SK-N-SH (cell line): ENCODE results near the gene WIPI1. TPM values are rescaled to one million over a fixed set of nuclear protein-coding genes. Genes with fewer than 3 reads are reported as not detected.

Experiments
- CTCF ChIA-PET: fragments of 300-600, 350-600 bp; formaldehyde crosslinking; extraction: SDS; loops from one replicate; lab custom pipeline; 2021; lab: Yijun Ruan, JAX
- POLR2A ChIA-PET: fragments of 350-600 bp; sonication (Branson Sonifier 250); formaldehyde crosslinking; extraction: SDS; loops from one replicate; lab custom pipeline; 2020; ENCODE audit warnings: antibody characterized with exemption, inconsistent platforms; lab: Yijun Ruan, JAX
- DNase-seq: peaks from one replicate; pipeline ENCODE4 v3.0.0; 2012
- H2AFZ ChIP-seq: fragments of 200-600 bp; sonication (generic); 2 replicates; pipeline ENCODE4 v1.8.1; 2016; ENCODE audit warnings: antibody characterized with exemption, mild to moderate bottlenecking, low read depth
- H3F3A ChIP-seq: fragments of 200-600 bp; sonication (generic); replicated peaks from 2 replicates; pipeline ENCODE3; 2016; ENCODE audit warnings: antibody characterized with exemption, mild to moderate bottlenecking; ENCODE audit not compliant: insufficient read depth
- H3K27ac ChIP-seq, 2 experiments: fragments of 200-500 bp in 1 of 2; fragments of 200-600 bp in 1 of 2; sonication (Bioruptor generic) in 1 of 2; sonication (generic), shearing (Covaris generic) in 1 of 2; 2 replicates each; pipeline versions ENCODE4 v1.5.1 to v1.6.1; 2014 to 2016; ENCODE audit warnings: low read depth in 2 of 2, inconsistent platforms in 1 of 2, low read length in 1 of 2, mild to moderate bottlenecking in 1 of 2, mixed read lengths in 1 of 2
- H3K27me3 ChIP-seq: fragments of 200-600 bp; sonication (generic), shearing (Covaris generic); 2 replicates; pipeline ENCODE4 v1.6.1; 2016; ENCODE audit warnings: mixed run types; ENCODE audit not compliant: insufficient read depth
- H3K36me3 ChIP-seq, 2 experiments: fragments of 200-500 bp in 1 of 2; fragments of 200-600 bp in 1 of 2; sonication (Bioruptor generic) in 1 of 2; sonication (generic) in 1 of 2; replicated peaks in 1 of 2; 2 replicates each; pipeline versions ENCODE3 to v1.5.1; 2014 to 2016; ENCODE audit warnings: low read length in 1 of 2, mild to moderate bottlenecking in 1 of 2; ENCODE audit not compliant: insufficient read depth in 2 of 2, control insufficient read depth in 1 of 2
- H3K4me1 ChIP-seq, 2 experiments: fragments of 200-500 bp in 1 of 2; fragments of 200-600 bp in 1 of 2; sonication (Bioruptor generic) in 1 of 2; sonication (generic), shearing (Covaris generic) in 1 of 2; 2 replicates each; pipeline versions ENCODE4 v1.5.1 to v1.6.1; 2014 to 2016; ENCODE audit warnings: low read depth in 1 of 2, low read length in 1 of 2, mixed run types in 1 of 2; ENCODE audit not compliant: insufficient read depth in 2 of 2, control insufficient read depth in 1 of 2
- H3K4me2 ChIP-seq: fragments of 200-600 bp; sonication (generic), shearing (Covaris generic); 2 replicates; pipeline ENCODE4 v1.6.1; 2017; ENCODE audit warnings: mixed run types
- H3K4me3 ChIP-seq, 2 experiments: fragments of 200-500 bp in 1 of 2; fragments of 200-600 bp in 1 of 2; sonication (Bioruptor generic) in 1 of 2; sonication (generic), shearing (Covaris generic) in 1 of 2; 2 replicates each; pipeline versions ENCODE4 v1.5.1 to v1.8.1; 2014 to 2016; ENCODE audit warnings: low read depth in 2 of 2, inconsistent platforms in 1 of 2, low read length in 1 of 2, mild to moderate bottlenecking in 1 of 2, mixed read lengths in 1 of 2, moderate library complexity in 1 of 2
- H3K79me2 ChIP-seq: fragments of 200-600 bp; sonication (generic); 2 replicates; pipeline ENCODE4 v1.8.1; 2017; ENCODE audit warnings: mild to moderate bottlenecking; ENCODE audit not compliant: insufficient read depth
- H3K9ac ChIP-seq: fragments of 200-600 bp; sonication (generic); 2 replicates; pipeline ENCODE4 v1.6.1; 2017; ENCODE audit warnings: mixed run types
- H3K9me2 ChIP-seq: fragments of 200-600 bp; sonication (generic); 2 replicates; pipeline ENCODE4 v1.6.1; 2017; ENCODE audit warnings: mixed run types
- H3K9me3 ChIP-seq: fragments of 200-600 bp; sonication (generic); 2 replicates; pipeline ENCODE4 v1.6.1; 2017; ENCODE audit warnings: mixed run types, mild to moderate bottlenecking, moderate library complexity
- H4K20me1 ChIP-seq: fragments of 200-600 bp; sonication (generic); 2 replicates; pipeline ENCODE4 v1.6.1; 2017; ENCODE audit warnings: mild to moderate bottlenecking, mixed run types; ENCODE audit not compliant: insufficient read depth
- CHD2 ChIP-seq: fragments of 150-350 bp; IDR thresholded peaks from 2 replicates; pipeline ENCODE4 v1.6.1; 2018; ENCODE audit warnings: low read length; ENCODE audit not compliant: partially characterized antibody
- CTCF ChIP-seq: fragments of 200-600 bp; sonication (generic); IDR thresholded peaks from 2 replicates; pipeline ENCODE4 v1.6.1; 2017; ENCODE audit warnings: antibody characterized with exemption, mild to moderate bottlenecking, moderate library complexity
- ELF1 ChIP-seq: IDR thresholded peaks from 2 replicates; pipeline ENCODE4 v1.4.0; 2012
- EP300 ChIP-seq, 2 experiments: IDR thresholded peaks; 2 replicates each; pipeline versions ENCODE4 v1.4.0 to v1.6.1; 2012; ENCODE audit warnings: borderline replicate concordance in 1 of 2, low read depth in 1 of 2, low read length in 1 of 2
- EZH2phosphoT487 ChIP-seq: fragments of 200-600 bp; sonication (generic); IDR thresholded peaks from 2 replicates; pipeline ENCODE4 v1.6.1; 2017; ENCODE audit warnings: low read depth, mixed run types, mild to moderate bottlenecking, antibody characterized with exemption, moderate library complexity, borderline replicate concordance
- FOSL2 ChIP-seq: IDR thresholded peaks from 2 replicates; pipeline ENCODE4 v1.4.0; 2012; ENCODE audit warnings: low read depth, mild to moderate bottlenecking, moderate library complexity, borderline replicate concordance
- FOXJ3 ChIP-seq: sonication (generic); formaldehyde crosslinking; IDR thresholded peaks from 2 replicates; pipeline ENCODE4 v1.5.1; 2020; ENCODE audit warnings: mild to moderate bottlenecking, missing genetic modification reagents
- GABPA ChIP-seq: IDR thresholded peaks from 2 replicates; pipeline ENCODE4 v1.4.0; 2012; ENCODE audit warnings: low read depth, mild to moderate bottlenecking
- JUND ChIP-seq: IDR thresholded peaks from 2 replicates; pipeline ENCODE4 v1.4.0; 2012
- MXI1 ChIP-seq: IDR thresholded peaks from 2 replicates; pipeline ENCODE4 v1.6.1; 2012; ENCODE audit warnings: mild to moderate bottlenecking, low read depth, low read length, improper control_type of control experiment
- NFIC ChIP-seq: IDR thresholded peaks from 2 replicates; pipeline ENCODE4 v1.4.0; 2012; ENCODE audit warnings: borderline replicate concordance
- NRF1 ChIP-seq: IDR thresholded peaks from 2 replicates; pipeline ENCODE4 v1.6.1; 2012; ENCODE audit warnings: low read depth, mild to moderate bottlenecking, low read length
- RAD21 ChIP-seq: IDR thresholded peaks from 2 replicates; pipeline ENCODE4 v1.6.1; 2012; ENCODE audit warnings: mild to moderate bottlenecking, low read length
- RCOR1 ChIP-seq: fragments of 150-350 bp; IDR thresholded peaks from 2 replicates; pipeline ENCODE4 v1.6.1; 2017; ENCODE audit warnings: antibody characterized with exemption, low read length
- RFX5 ChIP-seq: IDR thresholded peaks from 2 replicates; pipeline ENCODE4 v1.6.1; 2012; ENCODE audit warnings: mild to moderate bottlenecking, improper control_type of control experiment, low read length
- TCF12 ChIP-seq: IDR thresholded peaks from 2 replicates; pipeline ENCODE4 v1.4.0; 2012
- USF2 ChIP-seq: fragments of 150-350 bp; IDR thresholded peaks from 2 replicates; pipeline ENCODE4 v1.6.1; 2017; ENCODE audit warnings: antibody characterized with exemption, low read length, low read depth, borderline replicate concordance
- YY1 ChIP-seq: IDR thresholded peaks from 2 replicates; pipeline ENCODE4 v1.4.0; 2012; ENCODE audit warnings: low read depth, mild to moderate bottlenecking
- WGBS: methylation state at CpG from one replicate; pipeline ENCODE4 v1.1.6; 2017; ENCODE audit warnings: low lambda C conversion rate; 5-methylcytosine and 5-hydroxymethylcytosine counted together
- polyA plus RNA-seq, 3 experiments: library from polyadenylated mRNA; depleted of rRNA; stranded (reverse); fragments of >200 nt; gene quantifications; 2 replicates each; pipeline ENCODE4 v1.2.3, GENCODE V29; 2012
- TF ChIP-seq, protein P1 (sequence below): IDR thresholded peaks from 2 replicates; pipeline ENCODE4; 2012
- TF ChIP-seq, protein P2 (sequence below): IDR thresholded peaks from 2 replicates; pipeline ENCODE4 v1.6.1; 2012; ENCODE audit warnings: mild to moderate bottlenecking, low read depth, low read length, moderate library complexity

Gene WIPI1
- polyA plus RNA-seq, 1 of the 3 experiments (the other 2 are of a cell fraction) = 52.7 TPM

DNA sequence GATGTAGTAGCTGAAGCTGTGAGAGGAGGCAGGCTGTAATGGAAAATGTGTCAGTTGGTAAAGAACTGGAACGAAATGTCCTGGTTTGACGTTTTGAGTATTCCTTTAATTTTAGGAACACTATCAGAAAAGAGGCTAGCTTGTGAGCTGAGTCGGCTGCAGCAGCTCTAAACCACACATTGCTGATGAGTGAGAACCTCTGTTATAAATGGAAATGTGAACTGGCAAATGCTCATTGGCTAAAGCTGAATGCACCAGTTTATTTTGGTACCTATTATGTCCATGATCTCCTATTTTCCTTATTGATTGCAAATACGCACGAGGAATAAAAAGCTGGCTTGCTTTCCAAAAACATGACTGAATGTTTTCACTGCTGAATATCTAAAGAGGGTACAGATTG lies 11.0 kb upstream of the WIPI1 start:
- H3K4me1 ChIP-seq = no peaks in the 10 kb centered on the region
- no peaks in the 10 kb centered on the region for H3K36me3 ChIP-seq
- 39% methylated on average over 5 of the region's 5 CpGs for WGBS
- no peak for DNase-seq
- no peak overlapping the region for H3K9ac ChIP-seq
- H4K20me1 ChIP-seq = no peaks in the 10 kb centered on the region
- H2AFZ ChIP-seq = no peak overlapping the region; the same call in 1 of the 2 replicates
- no peaks in the 10 kb centered on the region for H3F3A ChIP-seq
- TF ChIP-seq CTCF (no peak), ELF1 (no peak), USF2 (no peak), RFX5 (no peak), FOXJ3 (CRISPR knock-in tag) (no peak), EP300 (IDR thresholded peaks at IDR 0.05; ENCODE audit: borderline replicate concordance in 1 of 2, low read depth in 1 of 2, low read length in 1 of 2) (no peak), JUND (no peak), YY1 (no peak), RCOR1 (no peak), RAD21 (no peak), GABPA (no peak), TCF12 (no peak), CHD2 (no peak), NFIC (no peak), EZH2phosphoT487 (no peak), MXI1 (no peak), NRF1 (no peak), FOSL2 (no peak)
- TF ChIP-seq, protein P1, sequence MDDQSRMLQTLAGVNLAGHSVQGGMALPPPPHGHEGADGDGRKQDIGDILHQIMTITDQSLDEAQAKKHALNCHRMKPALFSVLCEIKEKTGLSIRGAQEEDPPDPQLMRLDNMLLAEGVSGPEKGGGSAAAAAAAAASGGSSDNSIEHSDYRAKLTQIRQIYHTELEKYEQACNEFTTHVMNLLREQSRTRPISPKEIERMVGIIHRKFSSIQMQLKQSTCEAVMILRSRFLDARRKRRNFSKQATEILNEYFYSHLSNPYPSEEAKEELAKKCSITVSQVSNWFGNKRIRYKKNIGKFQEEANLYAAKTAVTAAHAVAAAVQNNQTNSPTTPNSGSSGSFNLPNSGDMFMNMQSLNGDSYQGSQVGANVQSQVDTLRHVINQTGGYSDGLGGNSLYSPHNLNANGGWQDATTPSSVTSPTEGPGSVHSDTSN = no peak
- TF ChIP-seq, protein P2, sequence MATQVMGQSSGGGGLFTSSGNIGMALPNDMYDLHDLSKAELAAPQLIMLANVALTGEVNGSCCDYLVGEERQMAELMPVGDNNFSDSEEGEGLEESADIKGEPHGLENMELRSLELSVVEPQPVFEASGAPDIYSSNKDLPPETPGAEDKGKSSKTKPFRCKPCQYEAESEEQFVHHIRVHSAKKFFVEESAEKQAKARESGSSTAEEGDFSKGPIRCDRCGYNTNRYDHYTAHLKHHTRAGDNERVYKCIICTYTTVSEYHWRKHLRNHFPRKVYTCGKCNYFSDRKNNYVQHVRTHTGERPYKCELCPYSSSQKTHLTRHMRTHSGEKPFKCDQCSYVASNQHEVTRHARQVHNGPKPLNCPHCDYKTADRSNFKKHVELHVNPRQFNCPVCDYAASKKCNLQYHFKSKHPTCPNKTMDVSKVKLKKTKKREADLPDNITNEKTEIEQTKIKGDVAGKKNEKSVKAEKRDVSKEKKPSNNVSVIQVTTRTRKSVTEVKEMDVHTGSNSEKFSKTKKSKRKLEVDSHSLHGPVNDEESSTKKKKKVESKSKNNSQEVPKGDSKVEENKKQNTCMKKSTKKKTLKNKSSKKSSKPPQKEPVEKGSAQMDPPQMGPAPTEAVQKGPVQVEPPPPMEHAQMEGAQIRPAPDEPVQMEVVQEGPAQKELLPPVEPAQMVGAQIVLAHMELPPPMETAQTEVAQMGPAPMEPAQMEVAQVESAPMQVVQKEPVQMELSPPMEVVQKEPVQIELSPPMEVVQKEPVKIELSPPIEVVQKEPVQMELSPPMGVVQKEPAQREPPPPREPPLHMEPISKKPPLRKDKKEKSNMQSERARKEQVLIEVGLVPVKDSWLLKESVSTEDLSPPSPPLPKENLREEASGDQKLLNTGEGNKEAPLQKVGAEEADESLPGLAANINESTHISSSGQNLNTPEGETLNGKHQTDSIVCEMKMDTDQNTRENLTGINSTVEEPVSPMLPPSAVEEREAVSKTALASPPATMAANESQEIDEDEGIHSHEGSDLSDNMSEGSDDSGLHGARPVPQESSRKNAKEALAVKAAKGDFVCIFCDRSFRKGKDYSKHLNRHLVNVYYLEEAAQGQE = no peak
- TF ChIP-seq, all 33 proteins: peak for 0
- ChIA-PET POLR2A (no interaction called here), CTCF (interaction anchor here (1.2 to 8.0 kb wide), 10 partner anchors 10 to 291 kb away, joined by 3 to 60 read pairs (median 14); partner anchors contain the start of gene AMZ2)
- Histone ChIP-seq H3K27ac (no peak overlapping the region), H3K79me2 (no peaks in the 10 kb centered on the region), H3K4me3 (no peak overlapping the region), H3K9me3 (no peaks in the 10 kb centered on the region; the same call in 1 of the 2 replicates), H3K27me3 (no peaks in the 10 kb centered on the region; the same call in 1 of the 2 replicates), H3K4me2 (no peak overlapping the region), H3K9me2 (no peaks in the 10 kb centered on the region)
